BJ (cell line): ENCODE measurements around the gene KDM2A. TPM values are rescaled to one million over a fixed set of nuclear protein-coding genes. Genes with fewer than 3 reads are reported as not detected.
A peak's percentile ranks its signal among the peaks of the same experiment; 100 is the strongest.

Experiments used
- CTCF ChIA-PET: fragments of 350-600 bp; formaldehyde crosslinking; extraction: SDS; loops from one replicate; lab custom pipeline; 2021; ENCODE audit warnings: antibody characterized with exemption, inconsistent platforms; lab: Yijun Ruan, JAX
- POLR2A ChIA-PET: fragments of 300-600 bp; sonication (Branson Sonifier 250); formaldehyde crosslinking; extraction: SDS; loops from one replicate; lab custom pipeline; 2021; ENCODE audit warnings: antibody characterized with exemption; lab: Charles Lee
- DNase-seq: peaks from one replicate; pipeline ENCODE4 v3.0.0-alpha.2; 2011; ENCODE audit warnings: low read depth
- H3K27me3 ChIP-seq: 2 replicates; pipeline ENCODE4 v1.6.0; 2011; ENCODE audit warnings: low read length; ENCODE audit not compliant: control insufficient read depth, insufficient read depth
- H3K36me3 ChIP-seq: 2 replicates; pipeline ENCODE4 v1.5.1; 2011; ENCODE audit warnings: low read length; ENCODE audit not compliant: control insufficient read depth, insufficient read depth
- H3K4me3 ChIP-seq: 2 replicates; pipeline ENCODE4 v1.5.1; 2011; ENCODE audit warnings: low read depth, mild to moderate bottlenecking, control low read depth, low read length
- polyA plus RNA-seq: library from polyadenylated mRNA; depleted of rRNA; stranded (reverse); fragments of >200 nt; gene quantifications from 2 replicates; pipeline ENCODE4 v1.2.3, GENCODE V29; 2011
- TF ChIP-seq, protein P1 (sequence below): IDR thresholded peaks from 2 replicates; pipeline ENCODE4 v1.5.1; 2011; ENCODE audit warnings: low read depth, mild to moderate bottlenecking, control low read depth, inconsistent platforms, low read length, moderate library complexity; ENCODE audit not compliant: insufficient read depth

The KDM2A gene
- polyA plus RNA-seq, 1 experiment: 63.5 TPM

GRCh38 chr11:67302571-67303131, 183.6 kb downstream of the KDM2A start:
- TF ChIP-seq, protein P1, sequence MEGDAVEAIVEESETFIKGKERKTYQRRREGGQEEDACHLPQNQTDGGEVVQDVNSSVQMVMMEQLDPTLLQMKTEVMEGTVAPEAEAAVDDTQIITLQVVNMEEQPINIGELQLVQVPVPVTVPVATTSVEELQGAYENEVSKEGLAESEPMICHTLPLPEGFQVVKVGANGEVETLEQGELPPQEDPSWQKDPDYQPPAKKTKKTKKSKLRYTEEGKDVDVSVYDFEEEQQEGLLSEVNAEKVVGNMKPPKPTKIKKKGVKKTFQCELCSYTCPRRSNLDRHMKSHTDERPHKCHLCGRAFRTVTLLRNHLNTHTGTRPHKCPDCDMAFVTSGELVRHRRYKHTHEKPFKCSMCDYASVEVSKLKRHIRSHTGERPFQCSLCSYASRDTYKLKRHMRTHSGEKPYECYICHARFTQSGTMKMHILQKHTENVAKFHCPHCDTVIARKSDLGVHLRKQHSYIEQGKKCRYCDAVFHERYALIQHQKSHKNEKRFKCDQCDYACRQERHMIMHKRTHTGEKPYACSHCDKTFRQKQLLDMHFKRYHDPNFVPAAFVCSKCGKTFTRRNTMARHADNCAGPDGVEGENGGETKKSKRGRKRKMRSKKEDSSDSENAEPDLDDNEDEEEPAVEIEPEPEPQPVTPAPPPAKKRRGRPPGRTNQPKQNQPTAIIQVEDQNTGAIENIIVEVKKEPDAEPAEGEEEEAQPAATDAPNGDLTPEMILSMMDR: no peak
- no peaks in the 10 kb centered on the region for H3K27me3 ChIP-seq
- H3K36me3 ChIP-seq: peaks cover 32% of the 10 kb centered on the region
- DNase-seq: no peak
- H3K4me3 ChIP-seq: peak overlapping the region; percentile 72
- POLR2A ChIA-PET: interaction anchor here (1.4 kb wide), 1 partner anchor 13 kb away, joined by 4 read pairs; the partner anchor contains the start of gene ANKRD13D
- CTCF ChIA-PET: interaction anchor here (0.7 to 2.3 kb wide), 12 partner anchors 8 to 221 kb away, joined by 3 to 9 read pairs (median 4); partner anchors contain the start of gene ANKRD13D

- Histone ChIP-seq H3K27me3 (no peaks in the 10 kb centered on the region), H3K36me3 (peaks cover 34% of the 10 kb centered on the region), H3K4me3 (peak within 1 kb of the TSS; percentile 72)
- POLR2A ChIA-PET: interaction anchor here (0.7 to 1.4 kb wide), 2 partner anchors 14 kb away, joined by 3 to 4 read pairs; partner anchors contain the start of gene ANKRD13D
- TF ChIP-seq, protein P1: no peak
- no peak for DNase-seq
- CTCF ChIA-PET: interaction anchor here (0.7 to 2.3 kb wide), 10 partner anchors 14 to 222 kb away, joined by 3 to 9 read pairs (median 4); partner anchors contain the start of gene ANKRD13D
Measured at GRCh38 chr11:67303132-67303834, 184.2 kb downstream of the KDM2A start, which contains the start of gene SSH3. Gene SSH3 (plus strand): TSS chr11:67303530. CDS start chr11:67303626, 96 bp downstream.

DNA sequence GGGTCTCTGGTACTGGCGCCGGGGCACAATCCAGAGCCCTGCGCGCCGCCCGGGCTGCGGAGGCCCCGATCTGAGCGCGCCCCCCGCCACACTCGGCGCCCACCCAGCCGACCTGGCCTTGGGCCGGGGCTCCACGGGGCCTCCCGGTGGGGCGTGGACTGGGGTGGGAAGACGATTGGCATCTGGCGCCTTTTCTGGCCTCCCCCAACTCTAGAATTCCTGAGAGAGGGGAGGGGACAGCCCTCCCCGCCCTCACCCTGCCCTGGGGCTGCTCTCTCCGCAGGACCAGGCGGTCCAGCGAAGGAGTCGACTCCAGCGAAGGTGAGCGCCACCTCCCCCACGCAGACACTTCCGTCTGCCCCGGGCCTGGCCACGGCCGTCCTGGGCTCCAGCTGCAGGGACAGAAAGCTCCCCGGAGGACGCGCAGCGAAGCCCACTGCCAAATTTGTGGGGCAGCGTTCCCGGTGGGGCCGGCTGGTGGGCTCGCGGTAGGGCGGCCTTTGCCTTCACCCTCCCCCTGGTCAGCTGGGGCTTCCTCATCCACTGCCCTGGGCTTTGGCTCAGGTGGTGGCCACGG, 184.9 kb downstream of the KDM2A start:
- DNase-seq: no peak
- CTCF ChIA-PET: interaction anchor here (0.8 to 2.3 kb wide), 10 partner anchors 14 to 223 kb away, joined by 3 to 9 read pairs (median 3); partner anchors contain the start of gene ANKRD13D
- H3K36me3 ChIP-seq: peaks cover 33% of the 10 kb centered on the region
- POLR2A ChIA-PET: interaction anchor here (0.7 to 1.4 kb wide), 2 partner anchors 13 to 15 kb away, joined by 3 to 4 read pairs; partner anchors contain the start of gene ANKRD13D
- TF ChIP-seq, protein P1: no peak
- peak overlapping the region; percentile 72 for H3K4me3 ChIP-seq
- H3K27me3 ChIP-seq: no peaks in the 10 kb centered on the region

DNA sequence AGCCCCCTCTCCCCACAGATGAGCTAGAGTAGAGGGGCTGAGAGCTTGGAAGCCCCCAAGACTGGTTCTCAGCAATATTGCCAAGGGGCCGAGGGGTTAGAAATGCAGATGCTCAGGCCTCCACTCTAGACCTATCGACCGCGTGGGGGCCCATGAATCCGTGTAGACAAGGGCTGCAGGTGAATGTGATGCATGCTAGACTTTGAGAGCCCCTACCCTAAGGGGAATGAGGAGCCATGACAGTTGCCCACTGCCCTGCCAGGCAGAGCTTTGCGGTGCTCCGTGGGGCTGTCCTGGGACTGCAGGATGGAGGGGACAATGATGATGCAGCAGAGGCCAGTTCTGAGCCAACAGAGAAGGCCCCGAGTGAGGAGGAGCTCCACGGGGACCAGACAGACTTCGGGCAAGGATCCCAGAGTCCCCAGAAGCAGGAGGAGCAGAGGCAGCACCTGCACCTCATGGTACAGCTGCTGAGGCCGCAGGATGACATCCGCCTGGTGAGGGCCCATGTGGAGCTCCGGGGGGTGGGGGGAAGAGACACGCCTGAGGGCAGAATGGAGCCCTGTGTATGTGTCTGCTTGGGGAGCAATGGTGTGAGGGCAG, 185.5 kb downstream of the KDM2A start:
- CTCF ChIA-PET: interaction anchor here (0.6 to 1.6 kb wide), 5 partner anchors 16 to 58 kb away, joined by 3 to 4 read pairs (median 3); no protein-coding TSS in a partner anchor
- Histone ChIP-seq H3K27me3 (no peaks in the 10 kb centered on the region), H3K4me3 (peak overlapping the region; percentile 72), H3K36me3 (peaks cover 33% of the 10 kb centered on the region)
- POLR2A ChIA-PET: no interaction called here
- TF ChIP-seq, protein P1: no peak
- DNase-seq: no peak
